ENCODE results near the gene ABCB1.
"Not testable (repeated sequence)": the region's sequence is repeated elsewhere in the genome, so short reads cannot be mapped to it uniquely, and the experiment has no call there.

ABCB1 gene

GRCh38 chr7:87473192-87473591 lies 127.5 kb downstream of the ABCB1 start:
- no peak for DNase-seq (ENCODE audit: low spot score)

- no peak for DNase-seq (ENCODE audit: low spot score)
Observed at GRCh38 chr7:87471473-87471872, 129.2 kb downstream of the ABCB1 start.

GRCh38 chr7:87469204-87469603 lies 131.5 kb downstream of the ABCB1 start:
- DNase-seq (ENCODE audit: low spot score): not testable (repeated sequence)

GRCh38 chr7:87465534-87465880 lies 135.2 kb downstream of the ABCB1 start:
- DNase-seq (ENCODE audit: low spot score): not testable (repeated sequence)

GRCh38 chr7:87464830-87465533 lies 135.7 kb downstream of the ABCB1 start:
- not testable (repeated sequence) for DNase-seq (ENCODE audit: low spot score)

GRCh38 chr7:87463982-87464381 lies 136.7 kb downstream of the ABCB1 start:
- DNase-seq (ENCODE audit: low spot score): no peak

- not testable (repeated sequence) for DNase-seq (ENCODE audit: low spot score)
Observed at GRCh38 chr7:87460444-87460843, 140.2 kb downstream of the ABCB1 start.

GRCh38 chr7:87459941-87460340 lies 140.7 kb downstream of the ABCB1 start:
- DNase-seq (ENCODE audit: low spot score): no peak

GRCh38 chr7:87458148-87458547 lies 142.5 kb downstream of the ABCB1 start:
- no peak for DNase-seq (ENCODE audit: low spot score)

- DNase-seq (ENCODE audit: low spot score): no peak
Observed at GRCh38 chr7:87456247-87456646, 144.4 kb downstream of the ABCB1 start.
